Activated CD8-positive, alpha-beta T cell treated with anti-CD3 and anti-CD28 coated beads for 36 hours (primary cell): Measurements from ENCODE around the gene ANO5. TPM values are rescaled to one million over a fixed set of nuclear protein-coding genes. Genes with fewer than 3 reads are reported as not detected.
"Not testable (repeated sequence)": the region's sequence is repeated elsewhere in the genome, so short reads cannot be mapped to it uniquely, and the experiment has no call there.

ENCODE experiments used
- ATAC-seq: fragments of 200-7000 bp; cut with Tn5 transposase; one replicate; pipeline ENCODE4 v1.10.0; 2021; ENCODE audit warnings: mild to moderate bottlenecking, moderate library complexity
- CTCF ChIA-PET: fragments of 350-600 bp; sonication (Branson Sonifier 250); formaldehyde crosslinking; loops from one replicate; lab custom pipeline; 2021; ENCODE audit warnings: antibody characterized with exemption; lab: Charles Lee
- POLR2A ChIA-PET: fragments of 350-600 bp; sonication (Branson Sonifier 250); formaldehyde crosslinking; loops from one replicate; lab custom pipeline; 2021; ENCODE audit warnings: antibody characterized with exemption; lab: Charles Lee
- DNase-seq: peaks from one replicate; pipeline ENCODE4 v3.0.0-alpha.2; 2020
- H3K27ac Mint-ChIP-seq: one replicate; pipeline ENCODE4 v1.8.0; 2021; ENCODE audit warnings: mild to moderate bottlenecking, mixed read lengths
- H3K27me3 Mint-ChIP-seq: one replicate; pipeline ENCODE4 v1.8.0; 2021; ENCODE audit warnings: mixed read lengths
- H3K36me3 Mint-ChIP-seq: one replicate; pipeline ENCODE4 v1.8.0; 2021; ENCODE audit warnings: low read depth, mixed read lengths
- H3K4me1 Mint-ChIP-seq: one replicate; pipeline ENCODE4 v1.8.0; 2021; ENCODE audit warnings: low read depth, mixed read lengths
- H3K4me3 Mint-ChIP-seq: one replicate; pipeline ENCODE4 v1.8.0; 2021; ENCODE audit warnings: mild to moderate bottlenecking, moderate library complexity, mixed read lengths
- H3K9me3 Mint-ChIP-seq: one replicate; pipeline ENCODE4 v1.8.0; 2021; ENCODE audit warnings: mixed read lengths
- CTCF ChIP-seq: fragments of 200-600 bp; IDR thresholded peaks from one replicate; pipeline ENCODE4 v1.8.0; 2022; ENCODE audit warnings: antibody characterized with exemption, mild to moderate bottlenecking
- intact Hi-C: fragments of 100-400 bp; cut with micrococcal nuclease; formaldehyde crosslinking; loops from one replicate; pipeline ENCODE4 v1.10.0; 2022
- total RNA-seq, 2 experiments: library from RNA; stranded (reverse); gene quantifications; one replicate each; pipeline ENCODE4 v1.2.3, GENCODE V29; 2021

ANO5 gene
- total RNA-seq, 2 experiments from 2014 or later = not detected

- DNase-seq = peak; percentile 22
- intact Hi-C loops = loop anchor here (5.0 kb wide), 1 partner anchor 57 kb away; no protein-coding TSS in a partner anchor
- no peaks in the 10 kb centered on the region for H3K4me1 Mint-ChIP-seq
- H3K9me3 Mint-ChIP-seq = no peaks in the 10 kb centered on the region
- POLR2A ChIA-PET = no interaction called here
- no peak overlapping the region for H3K27ac Mint-ChIP-seq
- H3K4me3 Mint-ChIP-seq = no peak overlapping the region
- TF ChIP-seq CTCF = peak; percentile 56
- H3K27me3 Mint-ChIP-seq = peaks cover 18% of the 10 kb centered on the region
- CTCF ChIA-PET = interaction anchor here (0.8 to 2.5 kb wide), 10 partner anchors 11 to 543 kb away, joined by 3 to 32 read pairs (median 4); no protein-coding TSS in a partner anchor
- ATAC-seq = peak; percentile 69
- H3K36me3 Mint-ChIP-seq = no peaks in the 10 kb centered on the region
Observed at GRCh38 chr11:22244986-22245592, 52.2 kb downstream of the ANO5 start.

GRCh38 chr11:22246992-22247391, 54.1 kb downstream of the ANO5 start:
- intact Hi-C loops = loop anchor here (5.0 kb wide), 1 partner anchor 55 kb away; no protein-coding TSS in a partner anchor
- H3K36me3 Mint-ChIP-seq = no peaks in the 10 kb centered on the region
- no peaks in the 10 kb centered on the region for H3K4me1 Mint-ChIP-seq
- CTCF ChIA-PET = interaction anchor here (1.5 kb wide), 1 partner anchor 541 kb away, joined by 4 read pairs; no protein-coding TSS in a partner anchor
- TF ChIP-seq CTCF = no peak
- H3K27me3 Mint-ChIP-seq = peaks cover 18% of the 10 kb centered on the region
- POLR2A ChIA-PET = no interaction called here
- H3K4me3 Mint-ChIP-seq = no peak overlapping the region
- no peak overlapping the region for H3K27ac Mint-ChIP-seq
- no peak for DNase-seq
- no peak for ATAC-seq
- H3K9me3 Mint-ChIP-seq = no peaks in the 10 kb centered on the region

- Mint-ChIP-seq H3K4me1 (no peaks in the 10 kb centered on the region), H3K36me3 (no peaks in the 10 kb centered on the region), H3K27ac (no peak overlapping the region), H3K27me3 (peaks cover 14% of the 10 kb centered on the region), H3K9me3 (no peaks in the 10 kb centered on the region), H3K4me3 (no peak overlapping the region)
- CTCF ChIA-PET = interaction anchor here (1.3 kb wide), 1 partner anchor 54 kb away, joined by 3 read pairs; no protein-coding TSS in a partner anchor
- ATAC-seq = no peak
- DNase-seq = no peak
- POLR2A ChIA-PET = no interaction called here
- intact Hi-C loops = loop anchor here (5.0 kb wide), 1 partner anchor 52 kb away; no protein-coding TSS in a partner anchor
- no peak for TF ChIP-seq CTCF
Observed at GRCh38 chr11:22249871-22250270, 57.0 kb downstream of the ANO5 start.

- POLR2A ChIA-PET = no interaction called here
- H3K27me3 Mint-ChIP-seq = no peaks in the 10 kb centered on the region
- no peaks in the 10 kb centered on the region for H3K9me3 Mint-ChIP-seq
- no peak for TF ChIP-seq CTCF
- no peak overlapping the region for H3K4me3 Mint-ChIP-seq
- intact Hi-C loops = no loop called here
- CTCF ChIA-PET = interaction anchor here (1.2 kb wide), 1 partner anchor 12 kb away, joined by 3 read pairs; no protein-coding TSS in a partner anchor
- no peak for DNase-seq
- H3K27ac Mint-ChIP-seq = no peak overlapping the region
- no peak for ATAC-seq
- no peaks in the 10 kb centered on the region for H3K36me3 Mint-ChIP-seq
- H3K4me1 Mint-ChIP-seq = no peaks in the 10 kb centered on the region
Observed at GRCh38 chr11:22256876-22257275, 64.0 kb downstream of the ANO5 start.

- ChIA-PET CTCF (no interaction called here), POLR2A (no interaction called here)
- ATAC-seq (no peak), DNase-seq (no peak)
- no peak overlapping the region for H3K27ac Mint-ChIP-seq
- no peaks in the 10 kb centered on the region for H3K9me3 Mint-ChIP-seq
- H3K4me1 Mint-ChIP-seq = no peaks in the 10 kb centered on the region
- H3K36me3 Mint-ChIP-seq = no peaks in the 10 kb centered on the region
- no peak overlapping the region for H3K4me3 Mint-ChIP-seq
- intact Hi-C loops = no loop called here
- TF ChIP-seq CTCF = no peak
- H3K27me3 Mint-ChIP-seq = no peaks in the 10 kb centered on the region
Observed at GRCh38 chr11:22263613-22264012, 70.7 kb downstream of the ANO5 start.

GRCh38 chr11:22268983-22269624, 76.2 kb downstream of the ANO5 start:
- H3K27ac Mint-ChIP-seq, H3K36me3 Mint-ChIP-seq, H3K4me1 Mint-ChIP-seq, DNase-seq, ATAC-seq, intact Hi-C loops, POLR2A ChIA-PET, CTCF ChIA-PET, H3K9me3 Mint-ChIP-seq, H3K27me3 Mint-ChIP-seq, H3K4me3 Mint-ChIP-seq: not testable (repeated sequence)
